GM18505 (cell line): ENCODE results near the gene UPF1.

Source experiments
- ATAC-seq: cut with Tn5 transposase; IDR thresholded peaks from one replicate; pipeline ENCODE4 v1.9.1; 2021; ENCODE audit not compliant: unreplicated experiment
- POLR2A ChIP-seq: IDR thresholded peaks from 4 replicates; pipeline ENCODE4 v1.6.1; 2011; ENCODE audit warnings: borderline replicate concordance; ENCODE audit not compliant: insufficient read depth, insufficient read length; ENCODE audit errors: extremely low read depth

Gene UPF1

GRCh38 chr19:18889949-18890745, 58.4 kb downstream of the UPF1 start:
- TF ChIP-seq POLR2A: no peak
- ATAC-seq: no peak

- no peak for ATAC-seq
- no peak for TF ChIP-seq POLR2A
Observed at GRCh38 chr19:18893587-18894253, 62.0 kb downstream of the UPF1 start.

GRCh38 chr19:18894254-18895037, 62.7 kb downstream of the UPF1 start:
- ATAC-seq: no peak
- TF ChIP-seq POLR2A: no peak

- no peak for TF ChIP-seq POLR2A
- no peak for ATAC-seq
Observed at GRCh38 chr19:18895038-18895823, 63.5 kb downstream of the UPF1 start.

- ATAC-seq: no peak
- TF ChIP-seq POLR2A: no peak
Observed at GRCh38 chr19:18895824-18896341, 64.1 kb downstream of the UPF1 start, which contains the start of gene CERS1. TSS of gene CERS1 (minus strand) at chr19:18896158. CDS start at chr19:18896072, 86 bp downstream.

- no peak for TF ChIP-seq POLR2A
- ATAC-seq: no peak
Observed at GRCh38 chr19:18896421-18896841, 64.7 kb downstream of the UPF1 start.

GRCh38 chr19:18897094-18898029, 65.6 kb downstream of the UPF1 start:
- ATAC-seq: no peak
- no peak for TF ChIP-seq POLR2A

- ATAC-seq: no peak
- no peak for TF ChIP-seq POLR2A
Observed at GRCh38 chr19:18898081-18898606, 66.4 kb downstream of the UPF1 start.

- no peak for ATAC-seq
- no peak for TF ChIP-seq POLR2A
Observed at GRCh38 chr19:18898607-18899408, 67.0 kb downstream of the UPF1 start.

- ATAC-seq: no peak
Observed at GRCh38 chr19:18899624-18900560, 68.1 kb downstream of the UPF1 start.

More at GRCh38 chr19:18899624-18900560, 68.1 kb downstream of the UPF1 start:
- TF ChIP-seq POLR2A: no peak
